ENCODE measurements around the gene CCR3.
A peak's percentile ranks its signal among the peaks of the same experiment; 100 is the strongest.

Gene CCR3

DNA sequence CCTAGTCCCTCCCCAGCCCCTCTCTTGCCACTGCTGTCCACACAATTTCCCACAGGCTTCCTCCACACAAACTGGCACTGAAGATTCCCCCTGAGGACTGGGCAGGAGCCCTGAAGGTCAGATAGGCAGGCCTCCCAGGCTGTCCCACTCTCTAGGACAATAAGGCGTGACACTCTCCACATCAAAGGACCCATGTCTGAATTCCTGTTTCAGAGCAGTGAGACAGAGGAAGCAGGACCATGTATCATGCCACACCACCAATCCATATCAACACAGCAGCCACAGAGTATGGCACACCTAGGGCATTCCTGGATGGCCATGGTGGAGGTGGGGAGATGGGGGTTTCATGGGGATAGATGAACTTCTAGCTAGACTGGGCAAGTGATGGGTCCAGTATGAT, 20.3 kb upstream of the CCR3 start:
- DNase-seq = no peak

DNA sequence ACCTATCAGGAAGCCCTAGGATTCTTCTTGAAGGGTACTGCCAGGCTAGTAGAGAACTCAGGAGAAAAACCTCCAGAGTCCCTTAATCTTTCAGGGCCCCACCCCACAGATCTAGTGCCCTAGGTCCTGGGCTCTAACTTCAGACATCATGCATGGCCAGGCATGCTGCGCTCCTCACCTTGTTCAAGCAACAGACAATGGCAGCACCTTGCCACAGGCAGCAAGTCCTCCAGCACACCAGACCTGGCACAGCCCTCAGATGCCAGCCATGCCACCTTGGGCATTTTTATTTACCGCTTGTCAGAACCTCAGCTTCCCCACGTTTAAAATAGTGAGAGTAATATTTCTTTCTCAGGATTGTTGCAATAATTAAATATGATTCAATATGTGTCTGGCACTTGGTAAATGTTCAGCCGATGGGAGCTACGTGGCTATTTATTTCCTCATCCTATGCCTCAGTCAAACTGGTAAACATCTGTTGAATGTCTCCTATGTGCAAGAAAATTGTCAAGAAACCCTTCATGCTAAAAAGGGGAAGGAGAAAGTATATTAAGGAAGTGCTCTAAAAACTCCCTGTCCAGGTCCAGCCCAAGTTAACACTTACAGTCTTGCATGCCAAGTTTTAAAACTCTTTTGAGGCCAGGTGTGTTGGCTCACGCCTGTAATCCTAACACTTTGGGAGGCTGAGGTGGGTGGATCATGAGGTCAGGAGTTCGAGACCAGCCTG, 19.7 kb upstream of the CCR3 start:
- no peak for DNase-seq

DNA sequence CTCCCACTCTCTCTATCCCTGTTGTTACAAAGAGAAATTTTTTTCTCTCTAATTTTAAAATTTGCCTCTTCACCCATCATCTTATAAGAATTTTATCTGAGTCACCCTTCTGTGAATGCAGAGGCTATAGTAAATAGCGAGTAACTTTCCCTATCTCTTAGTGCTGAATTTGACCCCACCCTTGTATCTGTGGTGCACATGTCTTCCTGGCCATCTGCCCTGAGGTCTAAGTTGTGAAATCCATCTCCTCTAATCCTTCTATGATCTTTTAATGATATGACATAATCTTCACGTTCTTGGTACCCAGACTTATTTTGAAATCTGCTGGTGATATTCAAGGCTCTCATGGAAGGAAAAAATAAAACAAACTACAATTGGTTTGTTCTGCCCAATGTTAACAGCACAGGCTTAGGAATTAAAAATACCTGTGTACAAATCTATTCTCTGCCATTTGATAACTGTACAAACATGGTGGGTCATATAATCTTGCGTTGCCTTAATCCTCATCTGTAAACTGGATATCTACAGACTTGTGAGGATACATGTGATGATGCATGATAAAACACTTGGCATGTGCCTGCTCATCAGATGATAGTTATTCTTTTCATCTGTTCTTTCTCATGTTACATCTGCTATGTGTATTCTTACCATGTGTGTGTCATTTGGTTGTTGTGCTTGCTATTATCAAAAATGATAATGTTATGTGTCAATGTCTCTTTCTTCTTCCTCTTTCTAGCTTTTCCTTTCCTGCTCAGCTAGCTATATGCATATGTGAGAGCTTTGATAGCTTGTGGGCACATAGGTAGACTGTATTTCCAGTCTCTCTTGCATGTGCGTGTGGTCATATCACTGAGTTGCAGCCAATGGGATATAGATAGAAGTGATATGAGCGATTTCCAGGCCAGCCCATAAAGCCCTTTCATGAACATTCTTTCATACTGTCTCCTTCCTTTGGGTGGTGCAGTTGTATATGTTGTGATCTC, 13.7 kb upstream of the CCR3 start:
- DNase-seq = no peak

DNA sequence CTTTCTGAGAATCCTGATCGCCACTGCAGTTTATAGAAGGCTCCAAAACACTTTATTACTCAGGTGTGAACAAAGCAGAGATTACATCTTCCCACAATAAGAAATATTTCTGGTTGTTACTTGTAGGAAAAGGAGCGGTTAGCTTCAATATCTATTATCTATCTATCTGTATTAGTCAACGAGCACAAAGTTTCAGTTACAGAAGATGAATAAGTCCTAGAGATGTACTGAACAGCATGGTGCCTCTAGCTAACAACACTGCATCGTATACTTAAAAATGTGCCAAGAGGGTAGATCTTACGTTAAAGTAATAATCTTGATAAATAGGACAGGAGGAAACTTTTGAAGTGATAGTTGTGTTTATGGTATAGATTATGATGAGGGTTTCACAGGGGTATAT, 10.9 kb upstream of the CCR3 start:
- no peak for DNase-seq

DNA sequence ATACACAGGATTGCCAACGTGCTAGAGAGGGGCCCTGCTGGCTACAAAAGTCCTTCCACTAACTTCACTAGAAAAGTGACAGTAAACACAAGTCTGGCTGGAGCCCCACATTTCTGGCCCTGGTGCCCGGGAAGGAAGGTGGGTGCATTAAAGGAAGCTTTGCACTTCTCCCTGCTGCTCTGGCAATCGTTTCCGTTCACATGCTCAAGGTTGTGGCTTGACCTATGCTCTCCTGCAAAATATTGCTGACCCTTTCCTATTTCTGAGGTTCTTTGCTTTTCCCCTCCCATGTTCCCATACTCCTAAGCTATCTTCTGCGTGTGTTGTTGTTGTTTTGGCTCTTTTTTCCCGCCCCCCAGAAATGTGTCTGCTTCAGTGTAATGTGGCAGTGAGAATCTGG, 9.1 kb upstream of the CCR3 start:
- DNase-seq = no peak

DNA sequence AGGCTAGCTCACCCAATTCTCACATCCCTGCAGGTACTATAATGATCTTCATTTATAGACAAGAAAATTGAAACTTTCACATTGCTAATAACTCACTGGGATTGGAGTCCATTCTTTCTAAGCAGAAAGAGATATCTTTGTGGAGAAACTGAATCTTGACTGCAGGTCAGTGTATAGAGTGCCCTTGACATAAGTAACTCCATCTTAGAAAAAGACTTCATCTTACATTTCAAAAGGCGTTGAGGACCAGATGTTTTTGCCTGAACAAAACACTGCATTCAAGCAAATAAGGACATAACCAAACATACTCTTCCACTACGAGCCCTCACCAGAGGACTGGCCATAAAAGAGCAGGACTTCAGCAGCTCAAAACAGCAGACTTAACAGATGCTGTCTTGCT, 6.8 kb upstream of the CCR3 start:
- no peak for DNase-seq

DNA sequence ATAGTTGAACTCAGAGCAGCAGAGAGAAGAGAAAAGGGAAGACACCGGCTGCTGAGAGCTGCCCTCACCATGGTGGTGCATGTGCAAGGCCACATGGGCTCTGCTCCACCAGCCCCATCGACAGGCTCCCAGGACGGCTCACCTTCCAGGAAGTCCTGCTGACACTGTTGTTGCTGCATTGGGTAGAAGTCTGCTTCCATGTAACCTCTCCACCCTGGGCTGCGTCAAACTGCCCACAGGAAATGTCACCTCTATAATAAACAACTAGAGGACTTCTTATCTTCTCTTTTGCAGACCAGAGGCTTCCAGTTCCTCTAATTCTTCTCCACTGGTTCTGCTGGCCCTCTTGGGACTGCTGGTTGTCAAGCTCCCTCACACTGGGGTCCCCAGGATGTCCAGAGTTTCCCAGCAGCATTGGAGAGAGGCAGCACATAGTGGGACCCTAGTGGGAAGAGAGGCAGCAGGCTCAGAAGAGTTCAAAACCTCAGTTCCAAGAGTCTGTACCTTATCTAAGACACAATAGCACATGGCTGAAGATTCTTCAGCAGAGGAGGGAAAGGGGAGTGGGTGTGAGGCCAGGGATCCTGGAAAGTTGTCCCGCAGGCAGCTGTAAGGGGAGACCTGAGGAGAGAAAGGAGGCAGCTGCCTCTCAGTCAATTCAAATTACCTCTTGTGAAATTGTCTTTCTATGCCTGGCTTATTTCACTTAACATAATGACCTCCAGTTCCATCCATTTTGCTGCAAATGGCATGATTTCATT, 5.8 kb upstream of the CCR3 start:
- DNase-seq = no peak

DNA sequence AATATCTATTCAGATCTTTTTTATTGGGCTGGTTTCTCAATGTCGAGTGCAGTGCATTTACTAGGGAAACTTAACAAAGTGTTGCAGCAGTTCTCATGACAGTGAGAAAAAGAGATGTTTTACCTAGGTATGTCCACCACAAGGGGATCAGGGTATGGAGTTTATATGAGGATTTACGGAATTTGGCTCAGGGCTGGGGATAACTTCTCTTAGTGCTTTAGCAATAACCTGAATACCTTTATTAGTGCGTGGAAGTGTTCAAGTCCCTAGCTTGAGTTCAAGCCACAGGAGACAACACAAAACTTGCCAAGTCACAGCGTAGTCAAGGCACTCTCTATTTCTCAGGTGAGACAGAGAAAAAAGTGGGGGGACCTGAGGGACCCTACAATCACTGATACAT, 3.9 kb upstream of the CCR3 start:
- no peak for DNase-seq

DNA sequence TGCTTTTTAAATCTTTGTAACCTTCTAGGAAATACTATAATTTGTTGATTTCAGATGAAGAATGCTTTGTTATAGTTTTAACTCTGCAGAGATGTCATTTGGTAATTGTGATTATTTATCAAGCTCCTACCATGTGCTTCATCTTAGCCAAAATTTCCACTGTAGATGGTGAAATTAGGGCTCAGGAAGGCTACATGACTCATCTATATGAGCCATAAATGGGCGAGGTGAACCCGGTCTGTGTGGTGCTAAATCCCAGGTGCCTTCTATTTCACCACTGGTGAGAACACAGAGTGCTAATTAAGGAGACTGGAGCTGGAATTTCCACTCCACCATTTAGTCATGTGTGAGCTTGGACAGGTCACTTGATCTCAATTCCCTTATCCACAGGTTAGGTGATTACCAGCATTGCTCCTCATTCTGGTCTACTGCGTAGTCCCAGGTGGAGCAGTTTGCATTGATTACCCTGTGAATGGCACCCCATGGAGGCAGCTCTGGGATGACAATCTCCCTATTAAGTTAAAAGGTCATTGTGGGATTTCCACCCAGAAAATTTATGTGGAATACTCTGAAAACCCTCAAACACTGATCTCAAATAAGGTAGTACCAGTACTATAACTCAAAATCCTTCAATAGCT, 2.8 kb upstream of the CCR3 start:
- DNase-seq = no peak

DNA sequence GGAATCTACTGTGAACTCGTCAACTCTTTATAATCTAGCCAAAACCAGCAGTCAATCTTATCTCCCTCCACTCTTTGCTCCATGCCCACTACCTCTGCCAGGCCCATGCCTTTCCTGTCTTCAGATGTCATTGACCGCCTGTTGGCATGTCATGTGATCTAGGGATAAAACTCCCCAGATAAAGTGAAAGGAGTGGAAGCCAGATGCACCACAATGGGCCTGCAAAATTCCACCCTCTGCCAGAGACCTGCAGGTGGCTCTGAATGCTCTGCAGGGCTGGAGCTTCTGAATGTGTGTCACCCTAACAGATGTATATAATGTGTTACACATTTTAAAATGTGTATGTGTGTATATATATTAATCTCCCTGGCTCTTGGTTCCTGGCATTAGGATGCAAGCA, 2.3 kb upstream of the CCR3 start:
- DNase-seq = no peak

DNA sequence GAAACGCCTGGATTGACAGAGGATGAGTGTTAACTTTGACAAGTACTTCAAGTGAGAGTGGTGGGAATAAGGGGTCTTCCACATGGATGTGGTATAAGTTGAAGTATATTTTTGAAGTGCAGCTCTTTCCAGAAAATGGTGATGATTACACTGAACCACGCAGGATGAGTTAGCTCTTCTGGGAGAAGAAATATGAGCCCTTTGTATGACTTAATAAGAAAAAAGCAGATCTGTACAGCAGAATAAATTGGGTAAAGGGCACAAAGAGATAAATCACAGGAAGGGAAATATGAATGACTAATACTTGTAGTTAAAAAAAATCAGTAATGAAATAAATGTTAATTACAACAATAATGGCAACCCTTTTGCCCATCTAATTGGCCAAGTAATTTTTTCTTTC, 1.3 kb downstream of the CCR3 start:
- no peak for DNase-seq

DNA sequence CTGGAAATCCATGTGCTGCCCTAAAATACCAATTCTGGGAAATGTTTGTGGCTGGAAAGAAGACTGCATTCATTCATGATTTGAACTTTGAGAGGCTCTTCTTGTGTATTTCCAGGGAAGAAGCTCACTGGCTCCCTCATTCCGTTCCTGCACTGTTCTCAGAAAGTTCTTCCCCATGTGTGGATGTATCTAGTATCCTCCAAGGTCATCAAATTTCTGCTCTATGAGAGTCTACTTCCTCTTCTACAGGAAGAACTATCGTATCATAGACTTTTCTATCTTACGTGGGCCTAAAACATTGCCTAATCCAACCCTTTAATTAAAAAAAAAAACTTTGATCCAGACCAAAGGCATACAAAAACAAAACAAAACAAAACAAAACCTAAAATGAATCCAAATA, 2.9 kb downstream of the CCR3 start:
- no peak for DNase-seq

DNA sequence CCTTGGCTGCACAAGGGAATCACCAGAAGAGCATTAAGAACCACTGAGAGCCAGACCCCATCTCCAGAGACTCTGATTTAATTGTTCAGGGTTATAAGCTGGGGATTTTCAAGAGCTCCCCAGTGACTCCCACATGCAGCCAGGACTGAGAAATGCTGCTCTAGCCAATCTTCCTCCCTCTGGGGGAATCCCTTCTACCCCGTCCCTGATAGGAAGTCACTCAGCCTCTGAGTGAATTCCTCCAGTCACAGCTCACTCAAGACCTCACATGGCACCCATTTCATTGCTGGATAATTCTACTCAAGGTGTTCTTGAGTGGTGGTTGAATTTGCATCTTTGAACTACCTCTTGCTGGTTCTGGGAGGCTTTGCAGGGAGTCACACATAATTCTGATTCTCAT, 10.7 kb downstream of the CCR3 start:
- no peak for DNase-seq

DNA sequence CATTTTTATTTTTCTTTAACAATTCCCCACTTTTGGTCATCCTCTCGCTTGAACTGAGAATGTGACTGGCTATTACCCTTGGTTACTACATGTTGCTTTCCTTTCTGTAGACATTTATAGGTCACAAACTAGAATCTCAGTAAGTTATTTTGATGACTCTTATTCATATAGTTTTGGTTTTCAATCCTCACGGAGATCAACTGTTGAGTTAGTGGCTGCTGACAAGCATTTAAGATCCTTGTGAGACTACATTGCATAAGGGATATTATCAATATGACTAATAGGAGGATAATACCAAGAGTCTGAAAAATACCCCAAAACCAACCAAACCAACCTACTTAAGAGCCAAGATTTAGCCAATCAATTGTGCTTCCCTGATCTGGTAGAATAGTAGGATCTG, 16.3 kb downstream of the CCR3 start:
- DNase-seq = no peak

DNA sequence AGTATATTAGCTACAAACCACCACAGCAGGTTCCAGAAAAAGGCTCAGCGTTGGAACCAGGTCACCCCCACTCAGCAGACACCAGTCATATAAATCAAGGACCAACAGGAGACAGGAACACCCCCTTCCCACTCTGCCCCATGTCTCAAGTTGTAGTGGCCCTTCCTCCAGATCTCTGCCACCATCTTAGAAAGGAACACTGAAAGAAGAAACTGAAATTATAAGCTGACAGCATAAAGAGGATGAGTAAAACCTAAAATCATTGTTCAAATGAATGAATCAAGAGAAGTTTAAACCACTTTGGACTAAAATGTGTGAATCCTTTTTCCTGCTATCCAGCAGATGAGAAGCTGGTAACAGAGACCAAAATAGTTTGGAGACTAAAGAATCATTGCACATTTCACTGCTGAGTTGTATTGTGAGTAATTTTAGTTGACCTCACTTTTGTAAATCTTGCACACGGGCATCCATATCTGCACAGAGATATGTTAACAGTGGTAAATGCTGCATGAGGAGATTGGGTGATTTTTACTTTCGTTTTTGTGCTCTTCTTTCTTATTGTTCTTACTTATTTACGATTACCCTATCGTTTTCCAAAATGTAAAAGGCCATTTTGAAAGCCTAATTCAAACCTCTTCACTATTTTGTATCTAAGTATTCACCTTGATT, 19.8 kb downstream of the CCR3 start:
- DNase-seq = no peak

DNA sequence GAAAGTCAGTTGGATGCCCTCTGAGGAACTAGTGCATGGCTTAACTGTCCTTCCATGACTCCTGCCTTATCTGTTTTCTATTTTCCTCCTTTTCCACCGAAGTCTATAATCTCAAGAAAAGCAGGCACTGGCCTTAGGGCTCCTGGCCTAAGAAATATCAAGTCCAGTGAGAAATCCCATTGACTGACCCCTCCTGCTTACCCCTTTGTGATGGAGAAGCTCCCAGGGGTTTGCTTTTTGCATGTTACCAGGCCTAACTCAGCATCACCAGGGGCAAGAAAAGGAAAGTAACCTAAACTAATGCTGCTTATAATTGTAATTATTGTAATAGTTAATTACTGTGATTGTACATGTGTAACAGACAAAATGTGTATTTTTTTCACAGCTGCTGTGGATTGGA, 21.7 kb downstream of the CCR3 start:
- DNase-seq = no peak

DNA sequence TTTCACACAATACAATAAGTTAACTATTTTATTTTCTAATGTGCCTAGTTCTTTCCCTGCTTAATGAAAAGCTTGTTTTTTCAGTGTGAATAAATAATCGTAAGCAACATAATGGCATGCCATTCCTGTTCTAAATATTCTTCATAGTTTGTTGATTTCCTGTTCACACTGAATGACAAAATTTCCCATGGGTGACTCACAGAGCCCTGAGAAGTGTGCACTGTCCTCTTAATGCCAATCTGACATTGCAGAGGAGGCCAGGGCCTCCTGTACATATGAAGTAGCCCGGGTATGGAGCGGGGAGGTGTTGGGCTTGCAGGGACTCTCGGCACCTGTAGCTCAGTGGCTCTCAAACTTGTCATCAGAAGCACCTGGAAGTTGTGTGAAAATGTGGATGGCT, 24.3 kb downstream of the CCR3 start:
- DNase-seq = no peak

DNA sequence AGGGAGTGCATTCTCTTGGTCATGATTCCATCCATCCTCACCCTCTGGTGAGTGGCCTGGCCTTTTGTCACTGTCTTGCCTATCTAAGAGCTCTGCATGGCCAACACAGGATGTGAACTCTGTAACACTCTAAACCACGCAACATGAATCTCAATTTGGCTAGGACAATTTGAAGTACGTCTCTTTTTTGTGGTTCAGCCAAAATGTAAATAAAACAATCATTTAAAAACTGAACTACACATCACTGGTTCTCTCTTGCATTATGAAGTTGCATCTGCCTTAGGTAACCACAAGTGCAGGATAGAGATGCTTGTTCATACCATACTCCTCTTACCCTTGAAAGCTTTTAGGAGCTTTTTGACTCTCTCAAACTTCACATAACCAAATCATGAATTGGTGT, 27.3 kb downstream of the CCR3 start:
- DNase-seq = no peak

DNA sequence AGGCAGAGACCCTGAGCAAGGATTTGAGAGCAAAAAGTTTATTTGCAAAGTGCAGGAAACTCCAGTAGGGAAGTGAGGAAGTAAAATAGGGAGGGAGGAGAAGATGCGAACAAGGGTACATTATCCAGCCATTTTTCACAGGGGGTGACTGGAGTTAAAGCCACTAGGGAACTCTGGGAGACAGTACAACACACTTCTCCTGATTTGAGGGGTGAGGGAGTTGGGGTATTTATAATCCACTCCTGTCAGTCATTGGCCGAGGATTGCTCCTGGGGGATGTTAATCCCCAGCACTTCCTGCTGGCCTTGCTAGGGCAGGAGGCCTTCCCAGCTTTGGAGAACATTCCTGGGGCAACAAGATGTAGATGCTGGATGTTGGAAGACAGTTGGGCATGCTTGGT, 28.2 kb downstream of the CCR3 start:
- DNase-seq = no peak

DNA sequence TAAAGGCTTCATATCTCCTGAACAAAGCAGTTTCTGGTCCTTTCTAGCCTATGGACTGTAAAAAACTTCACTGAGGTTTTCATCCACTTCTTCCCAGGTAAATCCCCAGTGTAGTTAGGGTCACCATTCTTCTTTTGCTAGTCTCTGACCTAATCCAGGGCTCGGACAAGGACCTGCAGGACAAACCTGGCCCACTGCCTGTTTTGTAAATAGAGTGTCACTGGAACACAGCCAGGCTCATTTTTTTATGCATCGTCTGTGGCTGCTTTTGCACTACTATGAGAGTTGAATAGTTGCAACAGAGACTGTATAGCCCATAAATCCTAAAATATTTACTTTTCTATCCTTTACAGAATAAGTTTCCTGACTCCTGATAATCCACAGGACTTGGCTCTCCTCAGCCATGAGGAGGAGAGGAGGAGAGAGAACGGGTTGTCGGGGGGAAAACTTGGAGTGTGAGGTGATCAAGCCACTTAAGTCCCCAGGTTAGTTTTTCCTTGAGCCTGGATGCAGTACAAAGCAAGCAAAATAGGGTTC, 29.0 kb downstream of the CCR3 start:
- DNase-seq = no peak

DNA sequence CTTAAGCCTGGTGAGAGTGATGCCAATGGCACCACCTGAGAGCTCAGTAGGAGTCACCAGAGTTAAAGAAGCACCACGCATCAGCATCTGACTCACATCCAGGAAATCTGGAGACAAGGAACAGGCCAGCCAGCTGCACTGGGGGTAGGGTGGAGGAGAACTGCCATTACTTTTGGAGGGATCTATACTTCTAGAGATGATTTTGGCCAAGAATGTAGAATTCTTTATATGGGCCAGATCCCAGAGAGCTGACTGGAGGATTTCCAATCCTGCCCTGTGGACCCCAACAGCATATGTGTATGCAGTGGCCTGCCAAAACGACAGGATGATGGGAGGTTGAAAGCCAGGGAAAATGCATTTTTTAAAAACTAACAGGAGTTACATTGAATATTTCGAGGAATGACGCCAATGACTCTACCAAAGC, 29.8 kb downstream of the CCR3 start:
- no peak for DNase-seq

DNA sequence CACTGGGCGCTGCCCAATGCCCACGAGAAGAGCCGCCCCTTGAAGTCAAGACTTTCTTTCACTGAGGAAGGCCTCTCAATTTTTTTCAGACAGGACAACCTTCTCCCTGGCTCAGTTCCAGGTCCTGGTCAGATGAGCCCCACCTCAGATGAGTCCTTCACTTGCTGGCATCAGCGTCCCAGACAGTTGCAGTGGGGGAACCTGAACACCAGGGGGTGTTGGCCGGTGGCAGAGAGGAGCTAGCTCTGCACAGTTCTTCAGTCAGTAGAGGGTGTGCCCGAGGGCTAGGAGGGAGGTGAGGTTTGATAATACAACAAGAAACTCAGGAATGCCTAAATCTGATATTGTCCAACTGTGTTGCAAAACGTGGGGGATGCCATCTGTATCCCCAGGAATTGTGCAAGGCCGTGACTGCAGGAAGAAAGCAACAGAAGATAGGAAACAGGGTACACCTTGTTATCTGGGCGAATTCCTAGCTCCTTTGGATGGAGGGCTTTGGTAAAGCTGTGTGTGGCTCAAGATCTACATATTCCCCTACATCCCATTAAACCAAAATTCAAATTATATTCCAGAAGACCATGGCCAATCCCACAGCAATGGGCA, 34.3 kb downstream of the CCR3 start:
- DNase-seq = peak; percentile 1 to 30 (median 13)
